HL-60 (cell line): ENCODE data around the gene AFAP1.

Experiments used
- DNase-seq, 2 experiments: peaks; one replicate each; pipeline ENCODE4 v3.0.0-alpha.2; 2010 to 2020; ENCODE audit warnings: low read depth in 1 of 2, low spot score in 1 of 2
- H3K27ac ChIP-seq: fragments of 250-450 bp; sonication (Bioruptor Pico); replicated peaks from 2 replicates; pipeline ENCODE4 v1.5.1; 2020; ENCODE audit warnings: mild to moderate bottlenecking, moderate library complexity
- H3K27me3 ChIP-seq: fragments of 250-450 bp; sonication (Bioruptor Pico); 2 replicates; pipeline ENCODE4 v1.5.1; 2021; ENCODE audit warnings: mild to moderate bottlenecking, moderate library complexity; ENCODE audit not compliant: insufficient read depth, poor library complexity, severe bottlenecking
- H3K4me3 ChIP-seq: replicated peaks from 2 replicates; pipeline ENCODE4 v1.5.1; 2011; ENCODE audit warnings: mild to moderate bottlenecking, control low read depth, low read length; ENCODE audit not compliant: insufficient read depth
- CTCF ChIP-seq: IDR thresholded peaks from one replicate; pipeline ENCODE4 v1.5.1; 2011; ENCODE audit warnings: low read length, control low read depth, inconsistent platforms; ENCODE audit not compliant: insufficient read depth
- GABPA ChIP-seq: IDR thresholded peaks from 2 replicates; pipeline ENCODE4 v1.6.1; 2012; ENCODE audit warnings: low read depth
- POLR2AphosphoS5 ChIP-seq: IDR thresholded peaks from 2 replicates; pipeline ENCODE4 v1.6.1; 2012; ENCODE audit warnings: low read depth
- REST ChIP-seq: IDR thresholded peaks from 2 replicates; pipeline ENCODE4 v1.6.1; 2012; ENCODE audit warnings: low read depth; ENCODE audit not compliant: insufficient replicate concordance
- SPI1 ChIP-seq: IDR thresholded peaks from 2 replicates; pipeline ENCODE4 v1.6.1; 2012; ENCODE audit warnings: low read depth, mild to moderate bottlenecking, borderline replicate concordance

Gene AFAP1

GRCh38 chr4:7721984-7722551 lies 217.6 kb downstream of the AFAP1 start:
- TF ChIP-seq SPI1 (no peak), GABPA (no peak), POLR2AphosphoS5 (no peak)
- Histone ChIP-seq H3K4me3 (no peak overlapping the region), H3K27ac (no peak overlapping the region), H3K27me3 (peaks cover 4% of the 10 kb centered on the region)
- DNase-seq = no peak

- Histone ChIP-seq H3K27me3 (peaks cover 4% of the 10 kb centered on the region), H3K27ac (no peak overlapping the region), H3K4me3 (no peak overlapping the region)
- TF ChIP-seq CTCF = peak; percentile 45
- no peak for TF ChIP-seq POLR2AphosphoS5
- peak in 1 of 2 experiments; percentile 30 for DNase-seq
Measured at GRCh38 chr4:7719354-7720174, 220.1 kb downstream of the AFAP1 start.

- Histone ChIP-seq H3K27ac (no peak overlapping the region), H3K4me3 (no peak overlapping the region), H3K27me3 (peaks cover 4% of the 10 kb centered on the region)
- no peak for DNase-seq
- TF ChIP-seq CTCF (no peak), GABPA (no peak), REST (no peak)
Measured at GRCh38 chr4:7717946-7718490, 221.6 kb downstream of the AFAP1 start.

- Histone ChIP-seq H3K4me3 (no peak overlapping the region), H3K27ac (no peak overlapping the region), H3K27me3 (peaks cover 4% of the 10 kb centered on the region)
- TF ChIP-seq POLR2AphosphoS5 = no peak
- TF ChIP-seq SPI1 = no peak
- no peak for TF ChIP-seq CTCF
- TF ChIP-seq REST = no peak
- no peak for TF ChIP-seq GABPA
- DNase-seq = no peak
Measured at GRCh38 chr4:7717161-7717560, 222.5 kb downstream of the AFAP1 start.
